NB4 (cell line): Measurements from ENCODE around the gene FCHSD1.

ENCODE experiments used
- DNase-seq: peaks from one replicate; pipeline ENCODE4 v3.0.0; 2010; ENCODE audit warnings: low read depth
- H3K4me3 ChIP-seq: one replicate; pipeline ENCODE4 v1.5.1; 2011; ENCODE audit warnings: mild to moderate bottlenecking, low read depth, low read length, moderate library complexity
- MYC ChIP-seq: IDR thresholded peaks from 2 replicates; pipeline ENCODE4 v1.6.1; 2011; ENCODE audit warnings: low read depth, low read length
- POLR2A ChIP-seq: IDR thresholded peaks from 2 replicates; pipeline ENCODE4 v1.6.1; 2011; ENCODE audit warnings: mild to moderate bottlenecking; ENCODE audit not compliant: insufficient read length; ENCODE audit errors: extremely low read depth
- TF ChIP-seq, protein P1 (sequence below): IDR thresholded peaks from 2 replicates; pipeline ENCODE4 v1.6.1; 2011; ENCODE audit warnings: low read depth, low read length
- TF ChIP-seq, protein P2 (sequence below): IDR thresholded peaks from one replicate; pipeline ENCODE4 v1.5.1; 2012; ENCODE audit warnings: low read depth, low read length

The FCHSD1 gene

DNA sequence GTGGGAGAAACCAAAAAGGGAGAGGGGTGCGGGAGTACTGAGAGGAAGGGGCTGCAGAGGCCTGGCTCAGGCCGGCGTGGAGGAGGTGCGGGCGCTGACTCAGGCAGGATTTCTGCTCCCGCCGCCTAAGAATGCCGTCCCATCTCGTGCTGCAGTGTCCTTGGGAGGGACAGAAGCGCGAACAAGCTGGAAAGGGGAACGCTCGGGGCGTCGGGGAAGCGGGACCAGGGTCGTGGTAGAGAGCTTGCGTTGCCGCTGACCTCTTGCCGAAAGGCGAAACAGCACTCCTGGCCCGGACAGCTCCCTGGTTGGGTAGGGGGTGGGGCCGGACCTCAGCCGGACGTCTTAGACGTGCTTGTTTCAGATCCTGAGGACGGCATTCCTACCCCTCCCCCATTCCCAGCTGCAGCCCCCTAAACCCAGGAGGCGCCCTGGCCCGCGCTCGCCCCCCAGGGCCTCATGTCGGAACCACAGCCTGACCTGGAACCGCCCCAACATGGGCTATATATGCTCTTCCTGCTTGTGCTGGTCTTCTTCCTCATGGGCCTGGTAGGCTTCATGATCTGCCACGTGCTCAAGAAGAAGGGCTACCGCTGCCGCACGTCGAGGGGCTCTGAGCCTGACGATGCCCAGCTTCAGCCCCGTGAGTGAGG lies 13.3 kb downstream of the FCHSD1 start:
- peak overlapping the region; percentile 56 for H3K4me3 ChIP-seq
- peak; percentile 66 for DNase-seq
- TF ChIP-seq MYC, result 0 out of 2 replicates have a peak, but pooled peaks have one; percentile 17
- TF ChIP-seq, protein P1, sequence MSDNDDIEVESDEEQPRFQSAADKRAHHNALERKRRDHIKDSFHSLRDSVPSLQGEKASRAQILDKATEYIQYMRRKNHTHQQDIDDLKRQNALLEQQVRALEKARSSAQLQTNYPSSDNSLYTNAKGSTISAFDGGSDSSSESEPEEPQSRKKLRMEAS, result peak; percentile 50; the same call in 1 of the 2 replicates
- no peak for TF ChIP-seq POLR2A
- TF ChIP-seq, protein P2, sequence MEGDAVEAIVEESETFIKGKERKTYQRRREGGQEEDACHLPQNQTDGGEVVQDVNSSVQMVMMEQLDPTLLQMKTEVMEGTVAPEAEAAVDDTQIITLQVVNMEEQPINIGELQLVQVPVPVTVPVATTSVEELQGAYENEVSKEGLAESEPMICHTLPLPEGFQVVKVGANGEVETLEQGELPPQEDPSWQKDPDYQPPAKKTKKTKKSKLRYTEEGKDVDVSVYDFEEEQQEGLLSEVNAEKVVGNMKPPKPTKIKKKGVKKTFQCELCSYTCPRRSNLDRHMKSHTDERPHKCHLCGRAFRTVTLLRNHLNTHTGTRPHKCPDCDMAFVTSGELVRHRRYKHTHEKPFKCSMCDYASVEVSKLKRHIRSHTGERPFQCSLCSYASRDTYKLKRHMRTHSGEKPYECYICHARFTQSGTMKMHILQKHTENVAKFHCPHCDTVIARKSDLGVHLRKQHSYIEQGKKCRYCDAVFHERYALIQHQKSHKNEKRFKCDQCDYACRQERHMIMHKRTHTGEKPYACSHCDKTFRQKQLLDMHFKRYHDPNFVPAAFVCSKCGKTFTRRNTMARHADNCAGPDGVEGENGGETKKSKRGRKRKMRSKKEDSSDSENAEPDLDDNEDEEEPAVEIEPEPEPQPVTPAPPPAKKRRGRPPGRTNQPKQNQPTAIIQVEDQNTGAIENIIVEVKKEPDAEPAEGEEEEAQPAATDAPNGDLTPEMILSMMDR, result no peak

DNA sequence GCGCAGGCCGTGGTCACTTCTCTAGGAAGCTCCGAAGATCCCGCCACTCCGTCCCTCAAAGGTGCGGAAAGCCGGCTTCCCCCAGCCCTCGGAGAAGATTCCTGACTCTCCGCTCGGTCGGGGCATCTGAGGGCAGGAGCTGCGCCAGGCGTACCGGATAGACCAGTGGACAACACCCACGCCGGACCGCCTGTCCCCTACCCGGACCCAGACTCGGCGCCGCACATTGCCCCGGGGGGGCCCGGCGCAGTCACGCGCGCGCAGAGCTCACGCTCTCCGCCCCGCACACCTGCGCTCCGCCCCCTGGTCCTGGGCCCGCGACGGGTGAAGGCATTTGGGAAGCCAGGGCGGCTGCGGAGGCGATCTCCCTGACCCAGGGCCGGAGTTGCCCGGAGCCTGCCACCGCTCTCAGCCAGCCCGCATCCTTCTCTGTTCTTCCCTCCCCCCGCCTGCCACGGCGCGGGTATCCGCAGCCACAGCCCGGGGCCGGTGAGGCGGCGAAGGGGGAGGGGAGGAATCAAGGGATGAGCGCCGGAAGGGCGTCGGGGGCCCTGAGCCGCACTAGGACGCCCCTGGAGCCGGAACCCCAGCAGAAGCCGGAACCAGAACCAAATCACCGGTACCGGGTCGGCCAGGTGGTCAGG lies 14.0 kb downstream of the FCHSD1 start:
- H3K4me3 ChIP-seq, result peak overlapping the region; percentile 56
- TF ChIP-seq, protein P1, result no peak
- TF ChIP-seq, protein P2, result no peak
- TF ChIP-seq MYC (no peak), POLR2A (no peak)
- peak; percentile 35 for DNase-seq

DNA sequence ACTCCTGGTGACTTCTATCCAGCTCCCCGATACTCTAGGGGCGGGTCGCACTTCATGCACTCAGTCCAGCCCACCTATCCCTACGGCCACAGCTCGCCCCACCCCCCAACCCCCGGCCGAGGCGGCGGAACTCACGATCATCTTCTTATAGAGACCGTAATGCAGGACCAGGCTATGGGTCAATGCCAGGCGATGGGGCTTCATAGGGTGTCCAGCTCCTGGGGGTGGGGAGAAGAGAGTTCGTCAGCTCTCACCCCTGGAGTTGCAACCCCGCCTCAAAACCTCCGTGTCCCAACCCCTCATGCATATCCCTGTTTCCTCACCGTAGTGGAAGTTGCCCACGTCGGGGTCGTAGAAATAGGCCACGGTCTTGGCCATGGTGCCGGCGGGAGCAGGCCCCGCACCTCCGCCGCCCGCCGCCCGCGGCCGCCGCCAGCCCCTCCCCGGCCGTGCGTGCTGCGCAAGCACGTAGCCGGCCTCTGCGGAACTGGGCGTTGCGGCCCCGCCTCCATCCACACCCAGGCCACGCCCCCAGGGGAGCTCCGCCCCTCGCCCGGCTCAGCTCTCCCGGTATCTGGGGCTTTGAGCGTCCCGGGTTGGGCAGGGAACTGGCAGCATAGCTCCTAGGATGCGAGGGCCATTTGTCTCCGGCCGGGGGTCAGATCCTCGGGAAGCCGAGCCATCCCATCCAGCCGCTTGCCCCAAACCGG lies 14.7 kb downstream of the FCHSD1 start, which contains the start of the genes HDAC3 and RELL2:
Gene HDAC3, minus strand, starts transcription at position 437 of the 710 bp plus-strand sequence. Its CDS starts 59 bp downstream, at position 378.
Gene RELL2, plus strand, starts transcription at position 585 of the 710 bp plus-strand sequence. CDS start 1,229 bp downstream, outside the sequence.
- DNase-seq, result peak; percentile 89
- TF ChIP-seq POLR2A, result peak; percentile 64
- TF ChIP-seq, protein P1, result no peak
- H3K4me3 ChIP-seq, result peak within 1 kb of the TSS; percentile 96

DNA sequence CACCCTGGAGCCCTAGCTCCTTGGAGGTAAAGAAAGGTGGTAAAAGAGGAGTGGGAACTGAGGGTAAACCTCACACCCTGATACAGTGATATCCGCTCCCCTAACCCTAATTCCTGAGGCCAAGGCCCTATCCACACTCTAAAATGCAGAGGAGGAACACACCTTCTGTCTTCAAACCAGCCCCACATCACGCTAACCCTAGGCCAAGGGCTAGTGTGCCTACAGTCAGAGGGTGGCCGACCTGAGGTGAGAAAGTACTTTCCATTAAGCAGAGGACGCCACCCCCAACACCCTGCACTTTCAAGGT lies 15.2 kb downstream of the FCHSD1 start:
- no peak for TF ChIP-seq MYC
- TF ChIP-seq, protein P1, result no peak
- H3K4me3 ChIP-seq, result peak overlapping the region; percentile 96
- DNase-seq, result no peak

DNA sequence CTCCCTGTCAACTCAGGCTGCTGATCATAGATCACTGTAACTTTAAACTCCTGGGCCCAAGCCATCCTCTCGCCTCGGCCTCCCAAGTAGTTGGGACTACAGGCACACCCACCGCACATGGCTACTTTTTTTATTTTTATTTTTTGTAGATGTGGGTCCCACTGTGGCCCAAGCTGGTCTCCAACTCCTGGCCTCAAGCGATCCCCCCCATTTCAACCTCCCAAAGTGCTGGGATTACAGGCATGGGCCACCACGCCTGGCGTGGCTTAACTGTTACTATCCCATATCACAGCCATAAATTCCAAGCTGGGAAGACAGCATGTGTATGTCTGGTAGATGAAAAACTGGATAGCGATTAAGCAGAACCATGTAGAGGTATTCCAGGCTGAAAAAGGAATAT lies 15.6 kb downstream of the FCHSD1 start:
- DNase-seq, result no peak
- H3K4me3 ChIP-seq, result peak overlapping the region; percentile 96
- TF ChIP-seq, protein P1, result no peak
- TF ChIP-seq POLR2A (no peak), MYC (no peak)
- TF ChIP-seq, protein P2, result no peak

DNA sequence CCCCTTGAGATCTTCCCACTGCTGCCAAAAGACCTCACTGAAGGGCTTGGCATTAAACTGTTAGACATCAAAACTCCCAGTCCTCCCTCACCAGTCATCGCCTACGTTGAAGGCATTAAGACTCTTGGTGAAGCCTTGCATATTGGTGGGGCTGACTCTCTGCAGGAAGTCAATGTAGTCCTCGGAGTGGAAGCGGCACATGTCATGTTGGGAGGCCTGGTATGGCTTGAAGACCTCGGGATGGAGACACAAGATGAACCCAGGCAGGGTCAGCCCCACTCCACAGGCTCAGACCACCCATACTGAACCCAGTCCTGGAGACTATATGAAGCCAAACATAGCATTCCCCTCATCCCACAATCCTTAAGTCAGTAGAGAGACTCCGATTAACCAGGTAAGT lies 16.5 kb downstream of the FCHSD1 start:
- peak overlapping the region; percentile 8 for H3K4me3 ChIP-seq
- no peak for TF ChIP-seq MYC
- no peak for TF ChIP-seq POLR2A
- TF ChIP-seq, protein P2, result no peak
- TF ChIP-seq, protein P1, result no peak
- no peak for DNase-seq
